Sigmoid colon (tissue), 4 donors: Measurements from ENCODE around the gene KIAA2012.

ENCODE experiments used
- CTCF ChIP-seq, 4 experiments: fragments of 450-650 bp in 3 of 4; fragments of 200-600 bp in 1 of 4; IDR thresholded peaks; one replicate each; pipeline ENCODE4 v1.5.1; 2016 to 2019; ENCODE audit warnings: antibody characterized with exemption in 4 of 4, mild to moderate bottlenecking in 3 of 4, moderate library complexity in 2 of 4
- EP300 ChIP-seq, 4 donors: sonication (generic); formaldehyde crosslinking; IDR thresholded peaks; one replicate each; pipeline ENCODE4 v1.6.1; 2017; ENCODE audit warnings: antibody characterized with exemption in 4 of 4
- POLR2A ChIP-seq, 2 donors: fragments of 450-650 bp; IDR thresholded peaks; one replicate each; pipeline ENCODE4 v1.6.1; 2016; ENCODE audit warnings: antibody characterized with exemption in 2 of 2, mild to moderate bottlenecking in 2 of 2, moderate library complexity in 2 of 2
- POLR2AphosphoS5 ChIP-seq, 4 donors: sonication (generic); formaldehyde crosslinking; IDR thresholded peaks; one replicate each; pipeline ENCODE4 v1.6.1; 2017; ENCODE audit warnings: antibody characterized with exemption in 4 of 4

GRCh38 chr2:202157211-202157990, 84.3 kb downstream of the KIAA2012 start:
- no peak for TF ChIP-seq POLR2A (IDR thresholded peaks at IDR 0.05)
- no peak for TF ChIP-seq EP300 (IDR thresholded peaks at IDR 0.05)
- no peak for TF ChIP-seq CTCF (IDR thresholded peaks at IDR 0.05)
- no peak for TF ChIP-seq POLR2AphosphoS5 (IDR thresholded peaks at IDR 0.05)
